Activated CD8-positive, alpha-beta memory T cell treated with anti-CD3 and anti-CD28 coated beads for 36 hours (primary cell): ENCODE results near the gene DCLK2. TPM values are rescaled to one million over a fixed set of nuclear protein-coding genes. Genes with fewer than 3 reads are reported as not detected.
"Not testable (repeated sequence)": the region's sequence is repeated elsewhere in the genome, so short reads cannot be mapped to it uniquely, and the experiment has no call there.

Experiments used
- CTCF ChIA-PET: fragments of 350-600 bp; sonication (Branson Sonifier 250); formaldehyde crosslinking; loops from one replicate; lab custom pipeline; 2021; ENCODE audit warnings: antibody characterized with exemption; lab: Charles Lee
- POLR2A ChIA-PET: fragments of 350-600 bp; sonication (Branson Sonifier 250); formaldehyde crosslinking; loops from one replicate; lab custom pipeline; 2021; ENCODE audit warnings: antibody characterized with exemption; lab: Charles Lee
- total RNA-seq, 2 experiments: library from RNA; stranded (reverse); gene quantifications; one replicate each; pipeline ENCODE4 v1.2.3, GENCODE V29; 2021

Gene DCLK2
- total RNA-seq, 2 experiments from 2014 or later, result not detected

GRCh38 chr4:150178161-150178560, 99.9 kb downstream of the DCLK2 start:
- ChIA-PET CTCF (no interaction called here), POLR2A (no interaction called here)

GRCh38 chr4:150181536-150181935, 103.3 kb downstream of the DCLK2 start:
- CTCF ChIA-PET, result interaction anchor here (0.9 kb wide), 1 partner anchor 202 kb away, joined by 3 read pairs; no protein-coding TSS in a partner anchor
- POLR2A ChIA-PET, result no interaction called here

GRCh38 chr4:150182794-150183193, 104.5 kb downstream of the DCLK2 start:
- CTCF ChIA-PET, result no interaction called here
- POLR2A ChIA-PET, result no interaction called here

- POLR2A ChIA-PET, result interaction anchor here (0.6 kb wide), 1 partner anchor 96 kb away, joined by 4 read pairs; no protein-coding TSS in a partner anchor
- CTCF ChIA-PET, result not testable (repeated sequence)
These were observed 106.8 kb downstream of the DCLK2 start for GRCh38 chr4:150185033-150185432.

- POLR2A ChIA-PET, result no interaction called here
- CTCF ChIA-PET, result no interaction called here
These were observed 114.7 kb downstream of the DCLK2 start for GRCh38 chr4:150192986-150193385.

GRCh38 chr4:150197256-150197655, 119.0 kb downstream of the DCLK2 start:
- CTCF ChIA-PET, POLR2A ChIA-PET: not testable (repeated sequence)

- POLR2A ChIA-PET, result no interaction called here
- CTCF ChIA-PET, result no interaction called here
These were observed 120.8 kb downstream of the DCLK2 start for GRCh38 chr4:150199056-150199455.

GRCh38 chr4:150205016-150205415, 126.8 kb downstream of the DCLK2 start:
- POLR2A ChIA-PET, result no interaction called here
- CTCF ChIA-PET, result no interaction called here

- CTCF ChIA-PET, result no interaction called here
- POLR2A ChIA-PET, result no interaction called here
These were observed 128.0 kb downstream of the DCLK2 start for GRCh38 chr4:150206265-150206664.

- ChIA-PET CTCF (no interaction called here), POLR2A (no interaction called here)
These were observed 128.7 kb downstream of the DCLK2 start for GRCh38 chr4:150206954-150207353.

GRCh38 chr4:150207871-150208270, 129.6 kb downstream of the DCLK2 start:
- ChIA-PET POLR2A (no interaction called here), CTCF (no interaction called here)

- CTCF ChIA-PET, result no interaction called here
These were observed 131.0 kb downstream of the DCLK2 start for GRCh38 chr4:150209140-150209829.

GRCh38 chr4:150211016-150211415, 132.8 kb downstream of the DCLK2 start:
- ChIA-PET POLR2A (no interaction called here), CTCF (no interaction called here)

More at GRCh38 chr4:150209140-150209829, 131.0 kb downstream of the DCLK2 start:
- POLR2A ChIA-PET, result no interaction called here

- POLR2A ChIA-PET, result no interaction called here
- CTCF ChIA-PET, result no interaction called here
These were observed 133.7 kb downstream of the DCLK2 start for GRCh38 chr4:150211799-150212445.

- POLR2A ChIA-PET, result no interaction called here
- CTCF ChIA-PET, result no interaction called here
These were observed 134.2 kb downstream of the DCLK2 start for GRCh38 chr4:150212485-150212884.

GRCh38 chr4:150212927-150213326, 134.7 kb downstream of the DCLK2 start:
- CTCF ChIA-PET, result no interaction called here

GRCh38 chr4:150215601-150216000, 137.4 kb downstream of the DCLK2 start:
- ChIA-PET POLR2A (no interaction called here), CTCF (no interaction called here)

More at GRCh38 chr4:150212927-150213326, 134.7 kb downstream of the DCLK2 start:
- POLR2A ChIA-PET, result no interaction called here

GRCh38 chr4:150216726-150217125, 138.5 kb downstream of the DCLK2 start:
- POLR2A ChIA-PET, result no interaction called here
- CTCF ChIA-PET, result no interaction called here

- ChIA-PET POLR2A (no interaction called here), CTCF (no interaction called here)
These were observed 138.9 kb downstream of the DCLK2 start for GRCh38 chr4:150217192-150217591.

GRCh38 chr4:150217808-150218207, 139.6 kb downstream of the DCLK2 start:
- POLR2A ChIA-PET, result no interaction called here
- CTCF ChIA-PET, result no interaction called here

GRCh38 chr4:150218447-150218846, 140.2 kb downstream of the DCLK2 start:
- CTCF ChIA-PET, result no interaction called here

More at GRCh38 chr4:150218447-150218846, 140.2 kb downstream of the DCLK2 start:
- POLR2A ChIA-PET, result no interaction called here
